Activated CD8-positive, alpha-beta memory T cell treated with anti-CD3 and anti-CD28 coated beads for 24 hours (primary cell): Measurements from ENCODE around the gene COPG1.

Source experiments
- DNase-seq: peaks from one replicate; pipeline ENCODE4 v3.0.0-alpha.2; 2020

COPG1 gene

GRCh38 chr3:129282727-129283327 lies 33.4 kb downstream of the COPG1 start:
- no peak for DNase-seq

- no peak for DNase-seq
Observed at GRCh38 chr3:129286081-129286480, 36.7 kb downstream of the COPG1 start.

- DNase-seq, result no peak
Observed at GRCh38 chr3:129288446-129288845, 39.0 kb downstream of the COPG1 start.

GRCh38 chr3:129289201-129289921 lies 40.0 kb downstream of the COPG1 start:
- no peak for DNase-seq

GRCh38 chr3:129291236-129291886 lies 42.0 kb downstream of the COPG1 start:
- no peak for DNase-seq

- no peak for DNase-seq
Observed at GRCh38 chr3:129295286-129295685, 45.9 kb downstream of the COPG1 start.

GRCh38 chr3:129304146-129304961 lies 54.9 kb downstream of the COPG1 start:
- no peak for DNase-seq

- no peak for DNase-seq
Observed at GRCh38 chr3:129304962-129305222, 55.5 kb downstream of the COPG1 start.

- no peak for DNase-seq
Observed at GRCh38 chr3:129305592-129306091, 56.2 kb downstream of the COPG1 start.

GRCh38 chr3:129308636-129309035 lies 59.2 kb downstream of the COPG1 start:
- no peak for DNase-seq

- no peak for DNase-seq
Observed at GRCh38 chr3:129310111-129311011, 61.0 kb downstream of the COPG1 start.

- no peak for DNase-seq
Observed at GRCh38 chr3:129311054-129311902, 61.9 kb downstream of the COPG1 start.

- DNase-seq, result peak; percentile 59
Observed at GRCh38 chr3:129312021-129312639, 62.7 kb downstream of the COPG1 start.

- DNase-seq, result peak; percentile 60
Observed at GRCh38 chr3:129312671-129313414, 63.4 kb downstream of the COPG1 start.

GRCh38 chr3:129313415-129313664 lies 63.9 kb downstream of the COPG1 start:
- peak; percentile 56 for DNase-seq

- DNase-seq, result peak; percentile 64
Observed at GRCh38 chr3:129313665-129314385, 64.4 kb downstream of the COPG1 start.

- DNase-seq, result peak; percentile 78
Observed at GRCh38 chr3:129314386-129315222, 65.2 kb downstream of the COPG1 start.

- peak; percentile 79 for DNase-seq
Observed at GRCh38 chr3:129315223-129315997, 66.0 kb downstream of the COPG1 start.
